OCI-LY7 (cell line): Measurements from ENCODE around the gene MRC1.

ENCODE experiments used
- CTCF ChIP-seq: fragments of 200-600 bp; sonication (generic); conservative IDR thresholded peaks from 2 replicates; pipeline ENCODE4 v1.5.1; 2014; ENCODE audit warnings: mild to moderate bottlenecking, antibody characterized with exemption, low read length, moderate library complexity, mixed read lengths
- EZH2phosphoT487 ChIP-seq: fragments of 200-600 bp; sonication (generic); IDR thresholded peaks from 2 replicates; pipeline ENCODE4 v1.6.1; 2018; ENCODE audit warnings: low read depth, borderline replicate concordance, mild to moderate bottlenecking, mixed run types, antibody characterized with exemption, low read length, moderate library complexity, mixed read lengths

DNA sequence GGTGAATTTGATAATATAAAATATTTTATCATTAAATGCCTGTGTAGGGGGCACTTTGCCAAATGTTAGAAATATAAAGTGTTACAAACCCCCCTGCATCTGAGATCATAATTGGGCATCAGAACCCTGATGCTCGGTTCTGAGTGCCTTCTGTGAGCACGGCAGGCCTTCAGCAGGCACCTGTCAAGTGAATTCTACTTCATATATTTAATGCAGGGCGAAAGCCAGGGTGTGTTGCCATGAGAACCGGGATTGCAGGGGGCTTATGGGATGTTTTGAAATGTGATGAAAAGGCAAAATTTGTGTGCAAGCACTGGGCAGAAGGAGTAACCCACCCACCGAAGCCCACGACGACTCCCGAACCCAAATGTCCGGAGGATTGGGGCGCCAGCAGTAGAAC is 57.2 kb downstream of the MRC1 start:
- no peak for TF ChIP-seq CTCF
- TF ChIP-seq EZH2phosphoT487: no peak
